ENCODE results near the gene OR10W1.

The OR10W1 gene, protein sequence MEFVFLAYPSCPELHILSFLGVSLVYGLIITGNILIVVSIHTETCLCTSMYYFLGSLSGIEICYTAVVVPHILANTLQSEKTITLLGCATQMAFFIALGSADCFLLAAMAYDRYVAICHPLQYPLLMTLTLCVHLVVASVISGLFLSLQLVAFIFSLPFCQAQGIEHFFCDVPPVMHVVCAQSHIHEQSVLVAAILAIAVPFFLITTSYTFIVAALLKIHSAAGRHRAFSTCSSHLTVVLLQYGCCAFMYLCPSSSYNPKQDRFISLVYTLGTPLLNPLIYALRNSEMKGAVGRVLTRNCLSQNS

DNA sequence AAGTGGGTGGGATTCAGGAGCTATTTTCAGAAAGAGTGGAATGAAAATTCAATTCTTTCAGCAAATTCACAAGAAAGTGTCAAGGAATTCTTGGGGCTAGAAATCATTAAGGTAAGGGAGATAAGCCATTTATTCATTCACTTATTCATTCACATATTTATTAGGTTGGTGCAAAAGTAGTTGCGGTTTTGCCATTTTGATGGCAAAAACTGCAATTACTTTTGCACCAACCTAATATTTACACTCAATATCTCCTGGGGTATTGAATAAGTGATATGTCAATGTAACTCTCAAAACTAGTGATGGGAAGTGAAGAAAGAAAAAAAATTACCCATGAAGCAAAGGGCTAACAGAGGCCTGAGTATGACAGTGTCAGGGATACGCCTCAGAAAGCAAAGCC, at the start of gene OR10W1:
Gene OR10W1 (minus strand): TSS at position 119 of the 400 bp plus-strand sequence. CDS start 402 bp downstream, outside the sequence.
- DNase-seq = no peak

GRCh38 chr11:58316142-58316541, 48.1 kb upstream of the OR10W1 start:
- DNase-seq = no peak

DNA sequence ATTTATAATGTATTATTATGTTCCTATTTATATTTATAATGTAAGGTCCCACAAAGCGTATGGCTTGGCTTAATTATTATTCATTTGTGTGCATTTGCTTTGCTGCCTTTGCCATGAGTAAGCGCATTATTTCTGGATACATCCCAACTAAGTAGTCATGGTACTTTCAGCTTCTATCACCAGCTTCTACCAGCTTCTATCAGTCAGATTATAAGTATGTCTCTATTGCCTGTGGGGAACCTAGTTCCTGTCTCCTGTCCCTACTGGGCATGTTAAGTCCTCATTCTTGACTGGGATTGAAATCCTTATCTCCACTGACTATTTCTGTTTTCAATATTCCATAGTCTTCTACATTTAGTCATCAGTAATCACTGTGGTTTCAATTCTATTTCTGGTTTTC, 33.5 kb upstream of the OR10W1 start:
- no peak for DNase-seq

- no peak for DNase-seq
These were observed 24.0 kb upstream of the OR10W1 start for GRCh38 chr11:58292017-58292416.

GRCh38 chr11:58289266-58289665, 21.2 kb upstream of the OR10W1 start:
- no peak for DNase-seq

DNA sequence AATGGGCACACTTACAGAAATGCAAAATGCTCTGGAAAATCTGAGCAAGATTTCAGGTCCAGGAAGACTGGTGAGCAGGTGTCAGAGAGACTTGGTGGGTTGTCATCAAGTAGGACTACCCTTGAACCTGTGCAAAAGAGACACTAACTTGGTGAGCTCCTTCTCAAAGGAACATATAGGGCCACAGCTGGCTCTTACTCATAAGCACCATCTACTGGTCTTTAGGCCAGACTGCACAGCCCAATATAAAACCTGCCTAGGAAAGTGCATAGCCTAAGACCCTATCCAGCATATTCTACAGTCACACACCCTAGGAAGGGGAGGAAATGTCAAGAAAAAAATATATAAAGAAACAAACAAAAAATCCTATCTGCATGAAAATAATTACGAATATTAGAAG, 18.2 kb upstream of the OR10W1 start:
- DNase-seq = no peak

- DNase-seq = no peak
These were observed 17.5 kb upstream of the OR10W1 start for GRCh38 chr11:58285483-58286040.

GRCh38 chr11:58276151-58276550, 8.1 kb upstream of the OR10W1 start:
- no peak for DNase-seq

DNA sequence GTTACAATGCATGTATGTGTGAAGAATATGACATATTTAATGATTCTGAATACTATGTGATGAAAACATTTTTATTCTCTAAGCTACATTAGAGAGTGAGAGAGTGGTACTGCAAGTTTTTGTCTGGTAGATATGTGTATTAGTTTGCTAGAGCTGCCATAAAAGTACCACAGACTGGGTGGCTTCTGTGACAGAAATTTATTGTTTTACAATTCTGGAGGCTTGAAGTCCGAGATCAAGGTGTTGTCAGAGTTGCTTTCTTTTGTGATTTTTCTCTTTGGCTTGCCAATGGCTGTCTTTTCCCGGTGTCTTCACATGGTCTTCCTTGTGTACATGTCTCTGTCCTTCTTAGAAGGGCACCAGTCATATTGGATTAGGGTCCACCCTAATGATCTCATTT, 6.9 kb upstream of the OR10W1 start:
- no peak for DNase-seq

DNA sequence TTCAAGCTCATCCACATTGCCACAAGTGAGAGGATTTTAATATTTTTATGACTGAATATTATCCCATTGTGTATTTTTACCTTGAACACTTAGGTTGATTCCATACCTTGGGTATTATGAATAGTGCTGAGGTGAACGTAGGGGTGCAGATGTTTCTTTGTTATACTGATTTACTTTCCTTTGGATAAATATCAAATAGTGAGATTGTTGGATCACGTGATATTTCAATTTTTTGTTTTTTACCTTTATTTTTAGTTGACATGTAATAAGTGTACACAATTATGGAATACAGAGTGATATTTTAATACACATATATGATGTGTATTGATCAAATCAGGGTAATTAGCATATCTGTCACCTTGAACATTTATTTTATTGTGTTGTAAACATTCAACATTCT, 8.1 kb downstream of the OR10W1 start:
- DNase-seq = no peak

DNA sequence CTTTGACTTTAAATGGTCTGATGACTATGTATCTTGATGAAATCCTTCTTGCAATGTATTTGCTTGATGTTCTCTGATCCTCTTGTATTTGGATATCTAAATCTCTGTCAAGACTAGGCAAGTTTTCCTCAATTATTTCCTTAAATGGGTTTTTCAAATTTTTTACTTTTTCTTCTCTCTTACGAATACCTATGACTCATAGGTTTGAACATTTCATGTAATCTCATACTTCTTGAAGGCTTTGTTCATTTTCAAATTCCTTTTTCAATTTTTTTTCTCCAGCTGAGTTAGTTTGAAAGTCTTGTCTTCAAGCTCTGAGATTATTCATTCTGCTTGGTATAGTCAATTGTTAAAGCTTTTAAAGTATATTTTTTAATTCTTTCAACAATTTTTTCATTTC, 13.1 kb downstream of the OR10W1 start:
- no peak for DNase-seq

DNA sequence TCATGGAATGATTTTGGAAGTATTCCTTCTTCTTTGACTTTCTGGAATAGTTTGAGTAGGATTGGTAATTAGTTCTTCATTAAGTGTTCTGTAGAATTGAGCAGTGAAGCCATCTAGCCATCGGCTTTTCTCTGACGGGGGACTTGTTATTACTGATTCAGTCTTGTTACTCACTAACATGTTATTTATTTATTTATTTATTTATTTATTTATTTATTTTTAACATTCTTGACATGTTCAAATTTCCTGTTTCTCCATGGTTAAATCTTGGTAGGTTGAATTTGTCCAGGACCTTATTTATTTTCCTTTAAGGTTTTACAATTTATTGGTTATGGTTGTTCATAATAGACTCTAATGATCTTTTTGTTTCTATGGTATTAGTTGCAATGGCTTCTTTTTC, 24.1 kb downstream of the OR10W1 start:
- DNase-seq = no peak

DNA sequence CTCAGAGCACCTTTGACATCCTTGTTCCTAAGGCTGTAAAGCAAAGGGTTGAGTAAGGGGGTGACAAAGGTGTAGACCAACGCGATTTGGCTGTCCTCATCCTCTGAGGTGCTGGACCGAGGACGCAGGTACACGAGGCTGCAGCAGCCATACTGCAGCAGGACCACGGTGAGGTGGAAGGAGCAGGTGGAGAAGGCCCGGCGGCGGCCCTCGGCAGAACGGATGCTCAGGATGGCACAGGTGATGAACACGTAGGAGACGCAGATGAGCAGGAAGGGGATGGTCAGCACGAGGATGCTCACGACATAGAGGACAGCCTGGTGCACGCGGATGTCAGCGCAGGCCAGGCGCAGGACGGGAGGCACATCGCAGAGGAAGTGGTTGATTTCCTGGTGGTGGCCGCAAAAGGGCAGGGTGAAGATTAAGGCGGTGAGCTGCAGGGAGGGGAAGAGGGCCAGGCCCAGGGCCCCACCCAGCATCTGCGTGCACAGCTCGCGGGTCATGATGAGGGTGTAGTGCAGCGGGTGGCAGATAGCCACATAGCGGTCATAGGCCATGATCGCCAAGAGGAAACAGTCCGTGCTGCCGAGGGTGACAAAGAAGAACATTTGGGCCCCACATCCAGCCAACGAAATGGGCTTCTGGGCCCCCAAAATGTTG, 40.0 kb downstream of the OR10W1 start:
- DNase-seq = no peak

DNA sequence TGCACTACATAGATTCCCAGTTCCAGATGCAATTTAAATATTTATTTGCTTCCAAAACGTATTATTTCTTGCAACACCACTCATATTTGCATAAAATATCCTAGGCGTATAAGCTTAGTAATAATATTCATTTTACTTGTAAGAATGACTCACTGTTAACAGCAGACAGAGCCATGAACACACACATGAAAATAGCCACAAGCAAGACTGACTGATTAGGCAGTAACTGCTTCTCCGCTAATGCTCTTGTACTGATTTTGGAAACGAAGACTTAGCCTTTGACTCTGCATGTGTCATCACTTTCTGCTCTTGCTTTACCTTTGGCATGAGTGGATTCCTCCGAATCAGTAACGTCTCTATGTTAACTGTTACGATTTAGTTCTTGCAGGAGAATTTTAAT, 45.3 kb downstream of the OR10W1 start:
- DNase-seq = no peak

Measured in hippocampal formation (tissue), 2 donors.